HEK293T (cell line): Measurements from ENCODE around the gene PNKD.

Source experiments
- CTCF ChIA-PET: fragments of 350-600 bp; formaldehyde crosslinking; extraction: SDS; loops from one replicate; lab custom pipeline; 2021; ENCODE audit warnings: antibody characterized with exemption, inconsistent platforms; lab: Yijun Ruan, JAX
- POLR2A ChIA-PET: fragments of 350-600 bp; formaldehyde crosslinking; extraction: SDS; loops from one replicate; lab custom pipeline; 2020; ENCODE audit warnings: antibody characterized with exemption, inconsistent platforms; lab: Yijun Ruan, JAX
- DNase-seq: peaks from one replicate; pipeline ENCODE4 v3.0.0; 2012; ENCODE audit warnings: mixed read lengths; ENCODE audit errors: extremely low spot score
- ARNT ChIP-seq: fragments of 450-650 bp; IDR thresholded peaks from 2 replicates; pipeline ENCODE4 v1.6.1; 2017; ENCODE audit warnings: mild to moderate bottlenecking
- BHLHE40 ChIP-seq: fragments of 450-650 bp; IDR thresholded peaks from 2 replicates; pipeline ENCODE4 v1.6.1; 2016; ENCODE audit warnings: mild to moderate bottlenecking, moderate library complexity, borderline replicate concordance
- CTBP1 ChIP-seq: fragments of 450-650 bp; IDR thresholded peaks from 2 replicates; pipeline ENCODE4 v1.6.1; 2016; ENCODE audit warnings: borderline replicate concordance
- ELF4 ChIP-seq: fragments of 450-650 bp; IDR thresholded peaks from 2 replicates; pipeline ENCODE4 v1.6.1; 2017; ENCODE audit warnings: antibody characterized with exemption
- FOXA1 ChIP-seq: fragments of 450-650 bp; IDR thresholded peaks from 2 replicates; pipeline ENCODE4 v1.6.1; 2016; ENCODE audit warnings: mild to moderate bottlenecking
- FOXK2 ChIP-seq: fragments of 450-650 bp; IDR thresholded peaks from 2 replicates; pipeline ENCODE4 v1.6.1; 2016; ENCODE audit warnings: mild to moderate bottlenecking
- FOXM1 ChIP-seq: fragments of 450-650 bp; IDR thresholded peaks from 2 replicates; pipeline ENCODE4 v1.6.1; 2017; ENCODE audit warnings: mild to moderate bottlenecking, borderline replicate concordance
- HDGF ChIP-seq: fragments of 450-650 bp; IDR thresholded peaks from 2 replicates; pipeline ENCODE4 v1.6.1; 2017; ENCODE audit warnings: antibody characterized with exemption, borderline replicate concordance
- L3MBTL2 ChIP-seq: fragments of 450-650 bp; conservative IDR thresholded peaks from 2 replicates; pipeline ENCODE4 v1.6.1; 2016; ENCODE audit warnings: mild to moderate bottlenecking
- LEF1 ChIP-seq: fragments of 450-650 bp; IDR thresholded peaks from 2 replicates; pipeline ENCODE4 v1.6.1; 2017; ENCODE audit warnings: mild to moderate bottlenecking, borderline replicate concordance
- NFRKB ChIP-seq: fragments of 450-650 bp; IDR thresholded peaks from 2 replicates; pipeline ENCODE4 v1.6.1; 2016; ENCODE audit warnings: mild to moderate bottlenecking, moderate library complexity
- PKNOX1 ChIP-seq: fragments of 450-650 bp; IDR thresholded peaks from 2 replicates; pipeline ENCODE4 v1.6.1; 2016
- SP1 ChIP-seq: fragments of 450-650 bp; IDR thresholded peaks from 2 replicates; pipeline ENCODE4 v1.6.1; 2017
- SUZ12 ChIP-seq: fragments of 450-650 bp; IDR thresholded peaks from 2 replicates; pipeline ENCODE4 v1.6.1; 2016; ENCODE audit warnings: mild to moderate bottlenecking
- TARDBP ChIP-seq: fragments of 450-650 bp; IDR thresholded peaks from 2 replicates; pipeline ENCODE4 v1.6.1; 2016
- ZNF384 ChIP-seq: fragments of 450-650 bp; IDR thresholded peaks from 2 replicates; pipeline ENCODE4 v1.6.1; 2016

Gene PNKD

GRCh38 chr2:218286570-218287459, 16.5 kb downstream of the PNKD start:
- ChIA-PET CTCF (interaction anchor here (0.6 to 2.7 kb wide), 4 partner anchors 9 to 110 kb away, joined by 3 to 23 read pairs (median 4); no protein-coding TSS in a partner anchor), POLR2A (interaction anchor here (0.7 to 2.8 kb wide), 8 partner anchors 12 to 373 kb away, joined by 3 to 22 read pairs (median 4); partner anchors contain the start of genes AAMP, BCS1L, CATIP and PNKD)
- peak; percentile 81 for TF ChIP-seq PKNOX1
- TF ChIP-seq L3MBTL2: no peak
- DNase-seq: peak; percentile 43

- CTCF ChIA-PET: interaction anchor here (0.6 to 4.3 kb wide), 2 partner anchors 18 to 23 kb away, joined by 6 to 30 read pairs; partner anchors contain the start of genes AAMP and PNKD
- no peak for DNase-seq
- TF ChIP-seq FOXK2: no peak
- TF ChIP-seq L3MBTL2: no peak
- no peak for TF ChIP-seq TARDBP
- TF ChIP-seq ARNT: no peak
- no peak for TF ChIP-seq LEF1
- no peak for TF ChIP-seq ZNF384
Measured at GRCh38 chr2:218289639-218290315, 19.5 kb downstream of the PNKD start.

GRCh38 chr2:218290316-218291261, 20.3 kb downstream of the PNKD start:
- no peak for TF ChIP-seq NFRKB
- TF ChIP-seq TARDBP: no peak
- no peak for TF ChIP-seq SUZ12
- POLR2A ChIA-PET: interaction anchor here (1.0 to 1.5 kb wide), 3 partner anchors 15 to 20 kb away, joined by 3 to 5 read pairs (median 4); partner anchors contain the start of genes AAMP and PNKD
- no peak for DNase-seq
- CTCF ChIA-PET: interaction anchor here (0.6 to 4.3 kb wide), 2 partner anchors 19 to 22 kb away, joined by 6 to 30 read pairs; partner anchors contain the start of genes AAMP and PNKD

More at GRCh38 chr2:218289639-218290315, 19.5 kb downstream of the PNKD start:
- POLR2A ChIA-PET: interaction anchor here (1.0 to 1.4 kb wide), 2 partner anchors 14 to 19 kb away, joined by 3 to 4 read pairs; partner anchors contain the start of genes AAMP and PNKD

- DNase-seq: no peak
- POLR2A ChIA-PET: interaction anchor here (1.4 to 1.5 kb wide), 2 partner anchors 16 to 21 kb away, joined by 4 to 5 read pairs; partner anchors contain the start of genes AAMP and PNKD
- CTCF ChIA-PET: interaction anchor here (0.7 to 4.3 kb wide), 2 partner anchors 20 to 689 kb away, joined by 3 to 30 read pairs; partner anchors contain the start of genes AAMP and PNKD
- no peak for TF ChIP-seq NFRKB
- TF ChIP-seq CTBP1: no peak
- TF ChIP-seq ARNT: no peak
Measured at GRCh38 chr2:218291318-218292047, 21.2 kb downstream of the PNKD start.

- peak; percentile 91 for DNase-seq
- POLR2A ChIA-PET: interaction anchor here (1.5 kb wide), 1 partner anchor 17 kb away, joined by 5 read pairs; no protein-coding TSS in a partner anchor
- no peak for TF ChIP-seq ELF4
- no peak for TF ChIP-seq HDGF
- TF ChIP-seq NFRKB: no peak
- no peak for TF ChIP-seq SUZ12
- no peak for TF ChIP-seq CTBP1
- TF ChIP-seq PKNOX1: no peak
- TF ChIP-seq FOXK2: no peak
- TF ChIP-seq SP1: no peak
- TF ChIP-seq LEF1: no peak
- TF ChIP-seq L3MBTL2: no peak
- TF ChIP-seq ZNF384: no peak
- no peak for TF ChIP-seq ARNT
- TF ChIP-seq TARDBP: no peak
- TF ChIP-seq FOXM1: no peak
- no peak for TF ChIP-seq FOXA1
- no peak for TF ChIP-seq BHLHE40
- CTCF ChIA-PET: interaction anchor here (0.6 to 4.3 kb wide), 7 partner anchors 15 to 688 kb away, joined by 3 to 30 read pairs (median 3); partner anchors contain the start of genes AAMP and PNKD
Measured at GRCh38 chr2:218292048-218293014, 22.0 kb downstream of the PNKD start, which contains the start of gene TMBIM1. TSS of gene TMBIM1 (minus strand) at chr2:218292503. CDS start at chr2:218282141, 10,362 bp downstream.
